Smooth muscle cell (in vitro differentiated cells): ENCODE data around the gene DDX46. TPM values are rescaled to one million over a fixed set of nuclear protein-coding genes. Genes with fewer than 3 reads are reported as not detected.

Source experiments
- polyA plus RNA-seq: library from polyadenylated mRNA; unstranded; fragments of >200 nt; fragmentation: Nextera tagmentation; extraction: Ambion mirVana; gene quantifications from 2 replicates; pipeline ENCODE4 v1.2.1, GENCODE V29; 2016
- small RNA-seq: library from RNA; depleted of rRNA; stranded (forward); fragments of <200 nt; gene quantifications from one replicate; pipeline ENCODE3, GENCODE V24; 2014
- total RNA-seq: library from RNA; depleted of rRNA; stranded (reverse); fragments of >200 nt; gene quantifications from 2 replicates; pipeline ENCODE4 v1.2.3, GENCODE V29; 2014

The DDX46 gene
- total and polyA plus RNA-seq, 2 experiments from 2014 or later: 18.5 to 29.2 TPM

Small RNAs within 50 kb of the gene (small RNA-seq; reads per million reads assigned to genes)
- gene RNU6-757P: not detected

Other genes with a start within 250 kb of the DDX46 start
- 5.0 and 18.0 TPM in 2 replicates for gene JADE2, start 233.1 kb upstream of the DDX46 start, total RNA-seq
- 4.3 and 5.5 TPM in 2 replicates for gene JADE2, start 233.1 kb upstream of the DDX46 start, polyA plus RNA-seq
- 69.3 and 73.8 TPM in 2 replicates for gene SAR1B, start 126.0 kb upstream of the DDX46 start, total RNA-seq
- gene SAR1B, start 126.0 kb upstream of the DDX46 start, polyA plus RNA-seq: 42.9 and 52.0 TPM in 2 replicates
- 76.9 and 82.3 TPM in 2 replicates for gene SEC24A, start 110.0 kb upstream of the DDX46 start, total RNA-seq
- gene SEC24A, start 110.0 kb upstream of the DDX46 start, polyA plus RNA-seq: 18.1 and 27.0 TPM in 2 replicates
- 32.4 and 35.4 TPM in 2 replicates for gene CAMLG, start 20.2 kb upstream of the DDX46 start, total RNA-seq
- 29.1 and 31.4 TPM in 2 replicates for gene CAMLG, start 20.2 kb upstream of the DDX46 start, polyA plus RNA-seq
- 88.3 and 210 TPM in 2 replicates for gene C5orf24, start 87.2 kb downstream of the DDX46 start, total RNA-seq
- gene C5orf24, start 87.2 kb downstream of the DDX46 start, polyA plus RNA-seq: 34.3 and 35.9 TPM in 2 replicates
- 118 TPM in 2 replicates for gene TXNDC15, start 115.6 kb downstream of the DDX46 start, total RNA-seq
- 54.0 and 70.8 TPM in 2 replicates for gene TXNDC15, start 115.6 kb downstream of the DDX46 start, polyA plus RNA-seq
- 2.4 and 2.5 TPM in 2 replicates for gene PCBD2, start 146.4 kb downstream of the DDX46 start, total RNA-seq
- gene PCBD2, start 146.4 kb downstream of the DDX46 start, polyA plus RNA-seq: 3.3 and 4.2 TPM in 2 replicates
- not detected in 2 replicates for gene CATSPER3, start 209.1 kb downstream of the DDX46 start, total RNA-seq
- gene CATSPER3, start 209.1 kb downstream of the DDX46 start, polyA plus RNA-seq: 0.32 TPM in 1 of 2 replicates, not detected in the other